Naive thymus-derived CD4-positive, alpha-beta T cell (primary cell): ENCODE data around the gene MRPL16. TPM values are rescaled to one million over a fixed set of nuclear protein-coding genes. Genes with fewer than 3 reads are reported as not detected.
A peak's percentile ranks its signal among the peaks of the same experiment; 100 is the strongest.
"Not testable (repeated sequence)": the region's sequence is repeated elsewhere in the genome, so short reads cannot be mapped to it uniquely, and the experiment has no call there.

Experiments used
- ATAC-seq: fragments of 150-1000 bp; cut with Tn5 transposase; 2 replicates; pipeline ENCODE4 v1.10.0; 2021; ENCODE audit warnings: mild to moderate bottlenecking, moderate library complexity
- CTCF ChIA-PET: fragments of 350-600 bp; sonication (Branson Sonifier 250); formaldehyde crosslinking; loops from one replicate; lab custom pipeline; 2021; ENCODE audit warnings: antibody characterized with exemption; lab: Charles Lee
- POLR2A ChIA-PET: fragments of 350-600 bp; sonication (Branson Sonifier 250); formaldehyde crosslinking; loops from one replicate; lab custom pipeline; 2021; ENCODE audit warnings: antibody characterized with exemption, inconsistent platforms; lab: Charles Lee
- DNase-seq, 9 donors: peaks; one replicate each; pipeline versions ENCODE4 v3.0.0 to v3.0.0-alpha.2; 2020 to 2022; ENCODE audit warnings: mixed read lengths in 1 of 9
- H3K27ac ChIP-seq: one replicate; pipeline ENCODE4 v1.7.0; 2013; ENCODE audit warnings: mild to moderate bottlenecking, low read depth, low read length, moderate library complexity
- H3K27me3 ChIP-seq, 2 donors: one replicate each; pipeline ENCODE4 v1.7.0; 2013; ENCODE audit warnings: low read length in 2 of 2, mild to moderate bottlenecking in 2 of 2, moderate library complexity in 2 of 2; ENCODE audit not compliant: control insufficient read depth in 2 of 2, insufficient read depth in 2 of 2
- H3K36me3 ChIP-seq, 3 experiments: 1 replicate in 2 of 3; 2 replicates in 1 of 3; pipeline ENCODE4 v1.7.0; 2013; ENCODE audit warnings: low read length in 3 of 3, mild to moderate bottlenecking in 3 of 3, moderate library complexity in 1 of 3; ENCODE audit not compliant: insufficient read depth in 3 of 3, control insufficient read depth in 2 of 3
- H3K4me1 ChIP-seq, 2 donors: one replicate each; pipeline ENCODE4 v1.7.0; 2013; ENCODE audit warnings: low read length in 2 of 2, mild to moderate bottlenecking in 2 of 2, moderate library complexity in 1 of 2; ENCODE audit not compliant: control insufficient read depth in 2 of 2, insufficient read depth in 2 of 2
- H3K4me3 ChIP-seq: 2 replicates; pipeline ENCODE4 v1.7.0; 2013; ENCODE audit warnings: mild to moderate bottlenecking, low read length
- H3K9me3 ChIP-seq, 3 experiments: 1 replicate in 2 of 3; 2 replicates in 1 of 3; pipeline ENCODE4 v1.7.0; 2013; ENCODE audit warnings: low read length in 3 of 3; ENCODE audit not compliant: control insufficient read depth in 2 of 3
- H3K27ac Mint-ChIP-seq, 9 donors: one replicate each; pipeline ENCODE4 v1.8.0; 2020 to 2022; ENCODE audit warnings: mixed read lengths in 9 of 9, mild to moderate bottlenecking in 8 of 9, moderate library complexity in 5 of 9, inconsistent platforms in 2 of 9
- H3K27me3 Mint-ChIP-seq, 5 donors: one replicate each; pipeline ENCODE4 v1.8.0; 2021 to 2022; ENCODE audit warnings: mixed read lengths in 5 of 5, mild to moderate bottlenecking in 1 of 5
- H3K36me3 Mint-ChIP-seq, 5 donors: one replicate each; pipeline ENCODE4 v1.8.0; 2020 to 2022; ENCODE audit warnings: mixed read lengths in 5 of 5, mild to moderate bottlenecking in 3 of 5, inconsistent platforms in 1 of 5
- H3K4me1 Mint-ChIP-seq, 7 donors: one replicate each; pipeline ENCODE4 v1.8.0; 2020 to 2022; ENCODE audit warnings: mixed read lengths in 7 of 7, mild to moderate bottlenecking in 3 of 7, inconsistent platforms in 1 of 7
- H3K4me3 Mint-ChIP-seq, 10 donors: one replicate each; pipeline ENCODE4 v1.8.0; 2020 to 2022; ENCODE audit warnings: mild to moderate bottlenecking in 10 of 10, mixed read lengths in 10 of 10, moderate library complexity in 6 of 10, inconsistent platforms in 2 of 10
- H3K9me3 Mint-ChIP-seq, 11 donors: one replicate each; pipeline ENCODE4 v1.8.0; 2020 to 2022; ENCODE audit warnings: mixed read lengths in 11 of 11, mild to moderate bottlenecking in 4 of 11, inconsistent platforms in 1 of 11, moderate library complexity in 1 of 11
- intact Hi-C, 2 donors: fragments of 100-400 bp; cut with micrococcal nuclease; formaldehyde crosslinking; loops; one replicate each; pipeline ENCODE4 v1.15.1; 2023
- polyA plus RNA-seq, 2 donors: library from polyadenylated mRNA; unstranded; fragments of 300-500 nt; fragmentation: Illumina TruSeq; gene quantifications; one replicate each; pipeline ENCODE4 v1.2.3, GENCODE V29; 2021
- total RNA-seq, 6 experiments: library from RNA in 5 of 6; stranded (reverse) in 5 of 6; gene quantifications; 1 replicate in 5 of 6; 2 replicates in 1 of 6; pipeline ENCODE4 v1.2.3 and lab custom pipeline; 2021 to 2026

Gene MRPL16
- total and polyA plus RNA-seq, 7 experiments from 2014 or later, result 25.1 to 108 (median 40.8) TPM

DNA sequence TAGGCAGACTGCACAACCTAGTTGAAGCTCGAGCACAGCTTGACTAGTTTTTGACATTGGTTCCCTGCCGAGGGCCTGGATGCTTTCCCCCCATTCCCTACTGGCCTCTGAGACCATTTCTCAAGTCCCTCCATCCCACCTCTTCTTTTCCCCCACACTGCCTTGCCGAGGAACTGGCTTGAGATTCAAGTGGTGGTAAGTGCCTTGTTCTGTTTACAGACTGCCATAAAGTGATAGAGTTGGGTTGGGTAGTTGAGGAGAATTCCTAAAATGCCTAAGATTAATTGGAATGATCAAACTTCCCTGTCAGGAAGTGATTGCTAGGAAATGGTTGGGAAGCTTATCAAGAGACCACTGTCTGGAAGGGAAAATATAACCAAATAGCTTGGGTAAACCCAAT is 16.2 kb downstream of the MRPL16 start:
- intact Hi-C loops, result no loop called here
- CTCF ChIA-PET, result no interaction called here
- Histone ChIP-seq H3K9me3 (no peaks in the 10 kb centered on the region), H3K27me3 (no peaks in the 10 kb centered on the region), H3K4me1 (no peaks in the 10 kb centered on the region), H3K4me3 (no peak overlapping the region), H3K27ac (no peak overlapping the region), H3K36me3 (peaks cover 0 to 48% (median 0%) of the 10 kb centered on the region in 3 experiments)
- POLR2A ChIA-PET, result no interaction called here
- Mint-ChIP-seq H3K36me3 (peaks cover 20 to 45% (median 36%) of the 10 kb centered on the region in 5 donors), H3K4me3 (no peak overlapping the region), H3K4me1 (no peaks in the 10 kb centered on the region), H3K27me3 (no peaks in the 10 kb centered on the region), H3K9me3 (peaks cover 0 to 3% (median 0%) of the 10 kb centered on the region in 11 donors), H3K27ac (no peak overlapping the region)
- DNase-seq (no peak), ATAC-seq (no peak)

DNA sequence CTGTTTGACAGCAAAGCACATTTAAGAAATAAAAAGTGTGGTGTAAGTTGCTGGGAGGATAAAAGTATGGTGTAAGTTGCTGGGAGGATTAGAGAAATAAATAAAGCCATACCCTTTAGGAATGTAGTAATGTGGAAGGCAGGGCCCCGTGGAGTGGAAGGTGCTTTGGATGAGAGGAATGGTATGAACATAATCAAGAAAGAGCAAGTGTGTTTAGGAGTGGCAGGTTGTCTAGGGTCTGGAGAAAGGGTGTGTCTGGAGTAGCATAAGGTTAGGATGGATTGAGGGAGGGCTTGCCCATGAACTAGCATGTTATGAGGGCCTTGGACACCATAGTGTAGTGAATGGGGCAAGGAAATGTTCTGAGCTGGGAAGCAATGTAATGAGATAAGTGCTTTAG is 18.1 kb downstream of the MRPL16 start:
- no peaks in the 10 kb centered on the region for H3K27me3 Mint-ChIP-seq
- peaks cover 27 to 51% (median 44%) of the 10 kb centered on the region in 5 donors for H3K36me3 Mint-ChIP-seq
- ChIA-PET POLR2A (no interaction called here), CTCF (no interaction called here)
- intact Hi-C loops, result no loop called here
- Histone ChIP-seq H3K27ac (no peak overlapping the region), H3K4me1 (no peaks in the 10 kb centered on the region), H3K9me3 (no peaks in the 10 kb centered on the region), H3K36me3 (peaks cover 0 to 48% (median 0%) of the 10 kb centered on the region in 3 experiments), H3K4me3 (no peak overlapping the region), H3K27me3 (no peaks in the 10 kb centered on the region)
- H3K4me3 Mint-ChIP-seq, result no peak overlapping the region
- ATAC-seq (no peak), DNase-seq (no peak)
- H3K9me3 Mint-ChIP-seq, result peaks cover 0 to 3% (median 0%) of the 10 kb centered on the region in 11 donors
- H3K27ac Mint-ChIP-seq, result no peak overlapping the region
- peaks cover 0 to 7% (median 0%) of the 10 kb centered on the region in 7 donors for H3K4me1 Mint-ChIP-seq

DNA sequence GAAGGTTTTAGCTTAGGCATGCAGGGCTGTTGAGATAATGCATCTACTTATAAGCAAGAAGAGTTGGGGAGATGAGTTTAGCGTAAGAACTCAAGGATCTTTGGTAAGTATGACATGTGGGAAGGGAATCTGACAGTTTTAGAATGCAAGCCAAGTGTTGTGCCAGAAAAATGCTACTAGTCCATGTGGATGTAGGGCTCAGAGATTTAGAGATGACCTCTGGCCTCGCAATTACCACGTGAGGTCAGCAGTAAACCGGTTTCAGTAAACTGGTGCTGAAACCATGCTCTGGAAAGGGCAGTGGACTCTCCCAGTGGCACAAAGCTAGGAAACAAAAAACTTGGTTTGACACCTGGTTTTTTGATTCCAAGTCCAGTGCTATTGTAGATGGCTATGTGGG is 18.9 kb downstream of the MRPL16 start:
- Mint-ChIP-seq H3K27ac (no peak overlapping the region), H3K36me3 (peaks cover 23 to 60% (median 48%) of the 10 kb centered on the region in 5 donors), H3K4me3 (no peak overlapping the region), H3K27me3 (no peaks in the 10 kb centered on the region), H3K9me3 (peaks cover 0 to 3% (median 0%) of the 10 kb centered on the region in 11 donors), H3K4me1 (peaks cover 0 to 16% (median 0%) of the 10 kb centered on the region in 7 donors)
- Histone ChIP-seq H3K36me3 (peaks cover 0 to 44% (median 0%) of the 10 kb centered on the region in 3 experiments), H3K4me3 (no peak overlapping the region), H3K4me1 (no peaks in the 10 kb centered on the region), H3K27me3 (no peaks in the 10 kb centered on the region), H3K27ac (no peak overlapping the region), H3K9me3 (no peaks in the 10 kb centered on the region)
- POLR2A ChIA-PET, result no interaction called here
- ATAC-seq, result no peak
- DNase-seq, result no peak
- intact Hi-C loops, result no loop called here
- CTCF ChIA-PET, result no interaction called here

DNA sequence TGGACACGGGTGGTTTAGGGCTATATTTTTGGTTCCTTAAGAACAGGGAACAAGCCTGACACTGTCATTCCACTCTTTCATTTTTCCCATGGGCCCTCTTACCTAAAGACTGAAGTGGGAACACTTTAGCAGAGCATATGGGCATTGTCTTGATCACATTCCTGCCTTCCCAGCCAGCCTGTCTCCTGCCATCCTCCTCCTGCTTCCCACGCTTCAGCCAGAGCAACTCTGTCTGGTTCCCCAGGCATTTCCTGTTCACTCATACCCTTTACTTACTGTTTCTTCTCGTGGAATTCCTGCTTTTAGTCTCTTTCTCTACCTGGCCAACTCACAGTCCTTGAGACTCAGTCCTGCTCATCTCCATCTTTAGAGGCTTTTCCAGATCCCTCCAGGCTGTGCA is 22.8 kb downstream of the MRPL16 start:
- Mint-ChIP-seq H3K4me3 (no peak overlapping the region), H3K4me1 (peaks cover 0 to 47% (median 5%) of the 10 kb centered on the region in 7 donors), H3K9me3 (peaks cover 0 to 3% (median 0%) of the 10 kb centered on the region in 11 donors), H3K27ac (no peak overlapping the region), H3K27me3 (no peaks in the 10 kb centered on the region), H3K36me3 (peaks cover 19 to 57% (median 38%) of the 10 kb centered on the region in 5 donors)
- Histone ChIP-seq H3K9me3 (no peaks in the 10 kb centered on the region), H3K36me3 (peaks cover 0 to 15% (median 0%) of the 10 kb centered on the region in 3 experiments), H3K4me3 (no peak overlapping the region), H3K27ac (no peak overlapping the region), H3K4me1 (peaks cover 0 to 14% of the 10 kb centered on the region in 2 donors), H3K27me3 (no peaks in the 10 kb centered on the region)
- ChIA-PET CTCF (no interaction called here), POLR2A (no interaction called here)
- ATAC-seq (no peak), DNase-seq (no peak)
- intact Hi-C loops, result no loop called here

GRCh38 chr11:59787255-59787588 is 23.4 kb downstream of the MRPL16 start:
- Mint-ChIP-seq H3K36me3 (peaks cover 15 to 54% (median 33%) of the 10 kb centered on the region in 5 donors), H3K27ac (no peak overlapping the region), H3K4me1 (peaks cover 0 to 51% (median 5%) of the 10 kb centered on the region in 7 donors), H3K27me3 (no peaks in the 10 kb centered on the region), H3K4me3 (no peak overlapping the region), H3K9me3 (peaks cover 0 to 5% (median 0%) of the 10 kb centered on the region in 11 donors)
- intact Hi-C loops, result no loop called here
- POLR2A ChIA-PET, result no interaction called here
- CTCF ChIA-PET, result no interaction called here
- Histone ChIP-seq H3K27me3 (no peaks in the 10 kb centered on the region), H3K9me3 (no peaks in the 10 kb centered on the region), H3K4me3 (no peak overlapping the region), H3K4me1 (peaks cover 0 to 14% of the 10 kb centered on the region in 2 donors), H3K27ac (no peak overlapping the region), H3K36me3 (peaks cover 0 to 9% (median 0%) of the 10 kb centered on the region in 3 experiments)
- DNase-seq (no peak), ATAC-seq (no peak)

GRCh38 chr11:59785818-59786217 is 24.8 kb downstream of the MRPL16 start:
- Mint-ChIP-seq H3K4me1 (peaks cover 0 to 59% (median 5%) of the 10 kb centered on the region in 7 donors), H3K27ac (no peak overlapping the region), H3K9me3 (peaks cover 0 to 6% (median 0%) of the 10 kb centered on the region in 11 donors), H3K27me3 (no peaks in the 10 kb centered on the region), H3K4me3 (no peak overlapping the region), H3K36me3 (peaks cover 15 to 58% (median 33%) of the 10 kb centered on the region in 5 donors)
- no peak overlapping the region for H3K4me3 ChIP-seq
- H3K27me3 ChIP-seq, result no peaks in the 10 kb centered on the region
- no peak for DNase-seq
- ChIA-PET CTCF (no interaction called here), POLR2A (no interaction called here)
- H3K36me3 ChIP-seq, result peaks cover 0 to 4% (median 0%) of the 10 kb centered on the region in 3 experiments
- H3K27ac ChIP-seq, result no peak overlapping the region
- peaks cover 0 to 14% of the 10 kb centered on the region in 2 donors for H3K4me1 ChIP-seq
- no peaks in the 10 kb centered on the region for H3K9me3 ChIP-seq
- intact Hi-C loops, result no loop called here
- ATAC-seq, result no peak

GRCh38 chr11:59784441-59784840 is 26.1 kb downstream of the MRPL16 start:
- H3K4me3 Mint-ChIP-seq, result peak overlapping the region in 1 of 10 donors; percentile 18
- H3K27ac ChIP-seq, CTCF ChIA-PET, H3K4me3 ChIP-seq, DNase-seq, H3K27me3 Mint-ChIP-seq, H3K27me3 ChIP-seq, H3K36me3 ChIP-seq, intact Hi-C loops, H3K9me3 ChIP-seq, H3K9me3 Mint-ChIP-seq, ATAC-seq: not testable (repeated sequence)
- peaks cover 0 to 68% (median 5%) of the 10 kb centered on the region in 7 donors for H3K4me1 Mint-ChIP-seq
- H3K27ac Mint-ChIP-seq, result peak overlapping the region in 1 of 9 donors; percentile 40
- H3K36me3 Mint-ChIP-seq, result peaks cover 15 to 68% (median 36%) of the 10 kb centered on the region in 5 donors
- peaks cover 0 to 14% of the 10 kb centered on the region in 2 donors for H3K4me1 ChIP-seq
- POLR2A ChIA-PET, result interaction anchor here (0.7 kb wide), 1 partner anchor 261 kb away, joined by 5 read pairs; no protein-coding TSS in a partner anchor
